Keratinocyte (primary cell): ENCODE measurements around the gene TPPP2. TPM values are rescaled to one million over a fixed set of nuclear protein-coding genes. Genes with fewer than 3 reads are reported as not detected.
A peak's percentile ranks its signal among the peaks of the same experiment; 100 is the strongest.

Experiments used
- DNase-seq: peaks from one replicate; pipeline ENCODE4 v3.0.0-alpha.2; 2011; ENCODE audit warnings: low read depth, missing footprints, low spot score
- FAIRE-seq: peaks from 2 replicates; lab custom pipeline; 2011; peaks lifted over from hg19 to GRCh38; lab: Jason Lieb, UNC
- H2AFZ ChIP-seq: 2 replicates; pipeline ENCODE4 v1.6.0; 2012; ENCODE audit warnings: low read length, control low read depth, inconsistent platforms; ENCODE audit not compliant: control insufficient read depth
- H3K27ac ChIP-seq: 2 replicates; pipeline ENCODE4 v1.5.1; 2011; ENCODE audit warnings: low read length; ENCODE audit not compliant: control insufficient read depth, insufficient read depth
- H3K27me3 ChIP-seq: 3 replicates; pipeline ENCODE4 v1.6.0; 2011; ENCODE audit warnings: low read length; ENCODE audit not compliant: control insufficient read depth, insufficient read depth; ENCODE audit errors: extremely low read depth
- H3K36me3 ChIP-seq, 2 experiments: 2 replicates in 1 of 2; 3 replicates in 1 of 2; pipeline ENCODE4 v1.5.1; 2011; ENCODE audit warnings: low read length in 2 of 2, mild to moderate bottlenecking in 1 of 2; ENCODE audit not compliant: control insufficient read depth in 2 of 2, insufficient read depth in 2 of 2; ENCODE audit errors: extremely low read depth in 1 of 2
- H3K4me1 ChIP-seq: 3 replicates; pipeline ENCODE4 v1.5.1; 2011; ENCODE audit warnings: low read length; ENCODE audit not compliant: control insufficient read depth, insufficient read depth; ENCODE audit errors: extremely low read depth
- H3K4me2 ChIP-seq: 3 replicates; pipeline ENCODE4 v1.6.0; 2011; ENCODE audit warnings: low read depth, low read length; ENCODE audit not compliant: control insufficient read depth, insufficient read depth; ENCODE audit errors: extremely low read depth
- H3K4me3 ChIP-seq, 3 experiments: fragments of 200-600 bp in 1 of 3; sonication (generic) in 1 of 3; 2 replicates in 2 of 3; 3 replicates in 1 of 3; pipeline ENCODE4 v1.5.1; 2011 to 2016; ENCODE audit warnings: low read length in 3 of 3, mild to moderate bottlenecking in 3 of 3, control low read depth in 2 of 3, inconsistent platforms in 1 of 3, low read depth in 1 of 3, mixed read lengths in 1 of 3, mixed run types in 1 of 3, moderate library complexity in 1 of 3; ENCODE audit not compliant: control insufficient read depth in 2 of 3, insufficient read depth in 2 of 3; ENCODE audit errors: extremely low read depth in 1 of 3
- H3K79me2 ChIP-seq: 2 replicates; pipeline ENCODE4 v1.6.0; 2012; ENCODE audit warnings: low read length; ENCODE audit not compliant: control insufficient read depth, insufficient read depth
- H3K9ac ChIP-seq: 3 replicates; pipeline ENCODE4 v1.6.0; 2011; ENCODE audit warnings: low read length; ENCODE audit not compliant: control insufficient read depth, insufficient read depth; ENCODE audit errors: extremely low read depth
- H3K9me1 ChIP-seq: 3 replicates; pipeline ENCODE4 v1.6.0; 2011; ENCODE audit warnings: low read length; ENCODE audit not compliant: control insufficient read depth, insufficient read depth; ENCODE audit errors: extremely low read depth
- H3K9me3 ChIP-seq: 2 replicates; pipeline ENCODE4 v1.5.1; 2012; ENCODE audit warnings: low read depth, low read length; ENCODE audit not compliant: control insufficient read depth
- H4K20me1 ChIP-seq: 3 replicates; pipeline ENCODE4 v1.6.0; 2011; ENCODE audit warnings: low read length; ENCODE audit not compliant: control insufficient read depth, insufficient read depth; ENCODE audit errors: extremely low read depth
- CTCF ChIP-seq, 3 experiments: IDR thresholded peaks in 1 of 3; conservative IDR thresholded peaks in 1 of 3; optimal IDR thresholded peaks in 1 of 3; 2 replicates in 2 of 3; 3 replicates in 1 of 3; pipeline versions ENCODE3 to v1.5.1; 2011; ENCODE audit warnings: low read length in 3 of 3, mild to moderate bottlenecking in 3 of 3, moderate library complexity in 2 of 3, control low read depth in 1 of 3, inconsistent platforms in 1 of 3; ENCODE audit not compliant: insufficient read depth in 2 of 3; ENCODE audit errors: extremely low read depth in 1 of 3
- EZH2 ChIP-seq: IDR thresholded peaks from one replicate; pipeline ENCODE4 v1.6.1; 2012; ENCODE audit warnings: inconsistent platforms, mild to moderate bottlenecking, low read length, moderate library complexity
- dilution Hi-C: fragments of 300-500 bp; cut with MboI; formaldehyde crosslinking; loops from one replicate; pipeline ENCODE4 v1.7.0; 2020; ENCODE audit warnings: low sequenced_read_pairs; ENCODE audit not compliant: extremely low pct_ligation_motif_present
- polyA plus RNA-seq, 5 experiments: library from polyadenylated mRNA; depleted of rRNA in 3 of 5; stranded (reverse) in 3 of 5; stranded (forward) in 1 of 5; unstranded in 1 of 5; fragments of >200 nt; gene quantifications; 1 replicate in 1 of 5; 2 replicates in 3 of 5; 3 replicates in 1 of 5; pipeline versions ENCODE4 v1.2.1 to v1.2.3, GENCODE V29; 2011 to 2012; ENCODE audit warnings: missing spikeins in 2 of 5, low read depth in 1 of 5, low replicate concordance in 1 of 5

Gene TPPP2
- polyA plus RNA-seq, 1 donor (not counting 4 experiments of a cell fraction or from before 2014, with no cell fraction given) = not detected

- no peak for DNase-seq
- H3K9me1 ChIP-seq = no peaks in the 10 kb centered on the region
- H3K4me1 ChIP-seq = peaks cover 53% of the 10 kb centered on the region
- no peaks in the 10 kb centered on the region for H3K27me3 ChIP-seq
- H3K9ac ChIP-seq = no peak overlapping the region
- H2AFZ ChIP-seq = no peak overlapping the region
- H3K9me3 ChIP-seq = no peaks in the 10 kb centered on the region
- peaks cover 12% of the 10 kb centered on the region for H3K79me2 ChIP-seq
- H3K27ac ChIP-seq = peak overlapping the region; percentile 15
- no peak for FAIRE-seq
- peak overlapping the region; percentile 96 for H3K4me2 ChIP-seq
- H3K36me3 ChIP-seq = no peaks in the 10 kb centered on the region
- H4K20me1 ChIP-seq = no peaks in the 10 kb centered on the region
- H3K4me3 ChIP-seq = peak overlapping the region in 1 of 3 experiments; percentile 68
- dilution Hi-C loops = no loop called here
- TF ChIP-seq EZH2 (no peak), CTCF (optimal IDR thresholded peaks at IDR 0.05 in 1 of 3, IDR thresholded peaks at IDR 0.05 in 1 of 3, conservative IDR thresholded peaks at IDR 0.05 in 1 of 3; ENCODE audit: extremely low read depth in 1 of 3, insufficient read depth in 2 of 3, low read length in 3 of 3) (no peak)
These were observed 13.5 kb downstream of the TPPP2 start for GRCh38 chr14:21043387-21043973.

GRCh38 chr14:21043974-21044618, 14.1 kb downstream of the TPPP2 start:
- DNase-seq (no peak), FAIRE-seq (no peak)
- TF ChIP-seq CTCF (optimal IDR thresholded peaks at IDR 0.05 in 1 of 3, IDR thresholded peaks at IDR 0.05 in 1 of 3, conservative IDR thresholded peaks at IDR 0.05 in 1 of 3; ENCODE audit: extremely low read depth in 1 of 3, insufficient read depth in 2 of 3, low read length in 3 of 3) (no peak), EZH2 (no peak)
- dilution Hi-C loops = no loop called here
- H3K4me1 ChIP-seq = peaks cover 48% of the 10 kb centered on the region
- H4K20me1 ChIP-seq = no peaks in the 10 kb centered on the region
- no peak overlapping the region for H3K4me2 ChIP-seq
- no peak overlapping the region for H3K9ac ChIP-seq
- H3K9me1 ChIP-seq = no peaks in the 10 kb centered on the region
- no peaks in the 10 kb centered on the region for H3K9me3 ChIP-seq
- no peaks in the 10 kb centered on the region for H3K27me3 ChIP-seq
- peaks cover 12% of the 10 kb centered on the region for H3K79me2 ChIP-seq
- H3K4me3 ChIP-seq = no peak overlapping the region
- no peak overlapping the region for H2AFZ ChIP-seq
- H3K36me3 ChIP-seq = no peaks in the 10 kb centered on the region
- no peak overlapping the region for H3K27ac ChIP-seq
